ENCODE measurements around the gene FMOD. TPM values are rescaled to one million over a fixed set of nuclear protein-coding genes. Genes with fewer than 3 reads are reported as not detected.

FMOD gene
- not detected in 2 replicates for total RNA-seq (2021)
- not detected for Bru-seq, nascent RNA
- not detected for BruChase-seq, experiment 1, labeled RNA remaining after a 2-hour chase
- not detected for BruChase-seq, experiment 2, labeled RNA remaining after a 6-hour chase
- long read RNA-seq = 0 reads

DNA sequence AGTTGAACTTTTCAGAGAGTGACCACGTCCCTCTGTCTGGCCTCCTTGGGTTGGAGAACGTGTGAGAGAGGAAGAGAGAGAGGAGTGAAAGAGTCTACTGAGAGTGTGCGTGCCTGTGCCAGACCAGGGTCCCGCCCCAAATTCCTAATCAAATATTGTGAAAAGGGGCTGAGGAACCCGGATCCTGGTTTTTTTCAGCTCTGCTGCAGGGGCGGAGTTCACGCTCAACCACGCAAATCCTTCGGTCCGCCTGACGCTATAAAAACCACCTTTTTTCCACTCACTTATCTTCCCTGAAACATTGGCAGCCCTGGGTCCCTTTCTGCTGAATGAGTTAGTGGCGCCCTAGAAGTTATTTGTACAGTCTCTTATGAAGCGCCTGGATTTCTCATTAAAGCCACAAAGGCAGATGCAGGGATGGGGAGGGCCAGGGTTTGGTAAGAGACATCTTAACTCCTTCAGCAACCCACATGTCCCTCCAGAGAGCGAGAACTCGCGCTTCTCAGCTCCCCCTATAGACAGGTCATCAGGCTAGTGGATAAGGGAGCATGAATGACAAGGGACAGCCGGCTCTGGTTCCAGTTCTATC lies at the start of gene FMOD:
FMOD (minus strand) TSS at position 86 of the 589 bp plus-strand sequence. CDS start 2,852 bp downstream, outside the sequence.
- intact Hi-C loops (cut with micrococcal nuclease; ENCODE audit: unreplicated experiment) = no loop called here
- Histone ChIP-seq H3K9me2 (ENCODE audit: insufficient read depth) (no peaks in the 10 kb centered on the region), H3K4me2 (no peak within 1 kb of the TSS), H3K36me3 (ENCODE audit: low read depth) (no peaks in the 10 kb centered on the region), H3K9me3 (ENCODE audit: insufficient read depth, low read depth) (no peaks in the 10 kb centered on the region), H3K27me3 (ENCODE audit: insufficient read depth, low read depth) (peaks cover 95% of the 10 kb centered on the region), H4K20me1 (ENCODE audit: insufficient read depth) (no peaks in the 10 kb centered on the region), H3K79me2 (ENCODE audit: low read depth) (no peaks in the 10 kb centered on the region), H3K4me1 (replicated peaks; ENCODE audit: insufficient read depth) (no peaks in the 10 kb centered on the region), H3K27ac (no peak within 1 kb of the TSS), H2AFZ (no peak within 1 kb of the TSS), H3F3A (ENCODE audit: insufficient read depth, low read depth) (no peaks in the 10 kb centered on the region), H3K4me3 (no peak within 1 kb of the TSS)
- TF ChIP-seq, protein P1, sequence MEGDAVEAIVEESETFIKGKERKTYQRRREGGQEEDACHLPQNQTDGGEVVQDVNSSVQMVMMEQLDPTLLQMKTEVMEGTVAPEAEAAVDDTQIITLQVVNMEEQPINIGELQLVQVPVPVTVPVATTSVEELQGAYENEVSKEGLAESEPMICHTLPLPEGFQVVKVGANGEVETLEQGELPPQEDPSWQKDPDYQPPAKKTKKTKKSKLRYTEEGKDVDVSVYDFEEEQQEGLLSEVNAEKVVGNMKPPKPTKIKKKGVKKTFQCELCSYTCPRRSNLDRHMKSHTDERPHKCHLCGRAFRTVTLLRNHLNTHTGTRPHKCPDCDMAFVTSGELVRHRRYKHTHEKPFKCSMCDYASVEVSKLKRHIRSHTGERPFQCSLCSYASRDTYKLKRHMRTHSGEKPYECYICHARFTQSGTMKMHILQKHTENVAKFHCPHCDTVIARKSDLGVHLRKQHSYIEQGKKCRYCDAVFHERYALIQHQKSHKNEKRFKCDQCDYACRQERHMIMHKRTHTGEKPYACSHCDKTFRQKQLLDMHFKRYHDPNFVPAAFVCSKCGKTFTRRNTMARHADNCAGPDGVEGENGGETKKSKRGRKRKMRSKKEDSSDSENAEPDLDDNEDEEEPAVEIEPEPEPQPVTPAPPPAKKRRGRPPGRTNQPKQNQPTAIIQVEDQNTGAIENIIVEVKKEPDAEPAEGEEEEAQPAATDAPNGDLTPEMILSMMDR (conservative IDR thresholded peaks at IDR 0.05) = no peak
- TF ChIP-seq EZH2 (IDR thresholded peaks at IDR 0.05; ENCODE audit: low read depth) = no peak
- CTCF ChIA-PET = interaction anchor here (0.6 kb wide), 1 partner anchor 1235 kb away, joined by 16 read pairs; no protein-coding TSS in a partner anchor
- no TSS peak for BruUV-seq (replicated peaks)
- no peak for DNase-seq
- POLR2A ChIA-PET (ENCODE audit: unreplicated experiment) = interaction anchor here (0.7 kb wide), 1 partner anchor 320 kb away, joined by 5 read pairs; no protein-coding TSS in a partner anchor

DNA sequence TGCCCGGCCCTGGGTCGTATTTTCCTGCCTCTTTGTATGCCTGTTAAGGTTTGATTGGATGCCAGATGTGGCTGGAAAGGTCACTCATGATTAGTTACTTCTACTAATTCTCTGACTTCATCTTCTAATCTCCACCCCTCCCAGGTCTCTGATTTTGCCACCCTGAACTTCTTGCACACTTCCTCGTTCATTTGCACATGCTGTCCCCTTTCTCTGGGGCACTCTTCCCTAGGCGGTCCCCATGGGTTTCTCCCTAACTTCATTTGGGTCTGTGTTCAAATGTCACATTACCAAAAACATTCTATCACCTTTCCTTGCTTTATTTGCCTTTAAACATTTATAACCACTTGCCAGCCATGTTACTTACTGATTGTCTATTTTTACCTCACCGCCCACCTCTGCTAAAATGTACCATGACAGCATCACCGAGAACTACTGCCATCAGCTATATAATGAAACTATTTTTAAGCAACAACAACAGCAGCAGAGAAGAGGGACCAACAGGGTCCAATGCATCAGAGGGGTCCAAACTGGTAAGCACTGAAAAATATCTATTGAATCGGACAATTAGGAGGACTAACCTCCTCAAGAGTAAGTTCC lies 45.8 kb upstream of the FMOD start:
- no peak overlapping the region for H2AFZ ChIP-seq
- intact Hi-C loops (cut with micrococcal nuclease; ENCODE audit: unreplicated experiment) = no loop called here
- no peaks in the 10 kb centered on the region for H4K20me1 ChIP-seq (ENCODE audit: insufficient read depth)
- ChIA-PET CTCF (no interaction called here), POLR2A (ENCODE audit: unreplicated experiment) (no interaction called here)
- H3K79me2 ChIP-seq (ENCODE audit: low read depth) = no peaks in the 10 kb centered on the region
- H3K4me2 ChIP-seq = no peak overlapping the region
- no peak overlapping the region for H3K4me3 ChIP-seq
- no peak for DNase-seq
- BruUV-seq (replicated peaks) = no TSS peak
- no peaks in the 10 kb centered on the region for H3K9me2 ChIP-seq (ENCODE audit: insufficient read depth)
- peaks cover 54% of the 10 kb centered on the region for H3K27me3 ChIP-seq (ENCODE audit: insufficient read depth, low read depth)
- no peaks in the 10 kb centered on the region for H3F3A ChIP-seq (ENCODE audit: insufficient read depth, low read depth)
- H3K36me3 ChIP-seq (ENCODE audit: low read depth) = no peaks in the 10 kb centered on the region
- H3K27ac ChIP-seq = no peak overlapping the region
- H3K4me1 ChIP-seq (replicated peaks; ENCODE audit: insufficient read depth) = no peaks in the 10 kb centered on the region
- TF ChIP-seq, protein P1 (conservative IDR thresholded peaks at IDR 0.05) = no peak
- TF ChIP-seq EZH2 (IDR thresholded peaks at IDR 0.05; ENCODE audit: low read depth) = no peak
- H3K9me3 ChIP-seq (ENCODE audit: insufficient read depth, low read depth) = no peaks in the 10 kb centered on the region

DNA sequence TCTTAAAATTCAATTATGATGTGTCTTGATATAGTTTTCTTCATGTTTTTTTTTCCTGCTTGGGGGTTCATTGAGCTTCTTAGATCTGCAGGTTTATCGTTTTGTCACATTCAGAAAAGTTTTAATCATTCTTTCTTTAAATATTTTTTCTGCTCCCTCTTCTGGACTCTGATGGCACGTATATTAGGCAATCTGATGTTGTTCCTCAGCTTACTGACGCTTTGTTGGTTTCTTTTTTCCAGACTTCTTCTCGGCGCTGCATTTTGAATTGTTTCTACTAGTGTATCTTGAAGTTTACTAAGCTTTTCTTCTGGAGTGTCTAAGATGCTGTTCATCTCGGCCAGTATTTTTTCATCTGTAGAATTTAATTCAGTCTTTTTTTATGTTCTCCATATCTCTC lies 44.8 kb upstream of the FMOD start:
- H3K4me2 ChIP-seq = peak overlapping the region; percentile 36; the same call in 1 of the 2 replicates
- H3K9me2 ChIP-seq (ENCODE audit: insufficient read depth) = no peaks in the 10 kb centered on the region
- H2AFZ ChIP-seq = no peak overlapping the region; the same call in 1 of the 2 replicates
- TF ChIP-seq, protein P1 (conservative IDR thresholded peaks at IDR 0.05) = no peak
- TF ChIP-seq EZH2 (IDR thresholded peaks at IDR 0.05; ENCODE audit: low read depth) = no peak
- no peaks in the 10 kb centered on the region for H3K9me3 ChIP-seq (ENCODE audit: insufficient read depth, low read depth)
- intact Hi-C loops (cut with micrococcal nuclease; ENCODE audit: unreplicated experiment) = no loop called here
- H3K27ac ChIP-seq = no peak overlapping the region
- ChIA-PET CTCF (no interaction called here), POLR2A (ENCODE audit: unreplicated experiment) (no interaction called here)
- H3K79me2 ChIP-seq (ENCODE audit: low read depth) = no peaks in the 10 kb centered on the region
- H3K4me3 ChIP-seq = peak overlapping the region; percentile 26
- H4K20me1 ChIP-seq (ENCODE audit: insufficient read depth) = no peaks in the 10 kb centered on the region
- H3K4me1 ChIP-seq (replicated peaks; ENCODE audit: insufficient read depth) = no peaks in the 10 kb centered on the region
- no TSS peak for BruUV-seq (replicated peaks)
- DNase-seq = no peak
- no peaks in the 10 kb centered on the region for H3F3A ChIP-seq (ENCODE audit: insufficient read depth, low read depth)
- no peaks in the 10 kb centered on the region for H3K36me3 ChIP-seq (ENCODE audit: low read depth)
- peaks cover 61% of the 10 kb centered on the region for H3K27me3 ChIP-seq (ENCODE audit: insufficient read depth, low read depth)

Measured in PC-9 (cell line).